GM21381 (cell line): ENCODE data around the gene CDH4.

ENCODE experiments used
- ATAC-seq: cut with Tn5 transposase; IDR thresholded peaks from one replicate; pipeline ENCODE4 v1.9.1; 2021; ENCODE audit warnings: mild to moderate bottlenecking, moderate library complexity; ENCODE audit not compliant: unreplicated experiment

CDH4 gene

GRCh38 chr20:61524951-61525666 lies 273.0 kb downstream of the CDH4 start:
- ATAC-seq, result no peak

GRCh38 chr20:61525781-61526431 lies 273.8 kb downstream of the CDH4 start:
- ATAC-seq, result no peak

GRCh38 chr20:61526907-61527306 lies 274.8 kb downstream of the CDH4 start:
- ATAC-seq, result no peak

DNA sequence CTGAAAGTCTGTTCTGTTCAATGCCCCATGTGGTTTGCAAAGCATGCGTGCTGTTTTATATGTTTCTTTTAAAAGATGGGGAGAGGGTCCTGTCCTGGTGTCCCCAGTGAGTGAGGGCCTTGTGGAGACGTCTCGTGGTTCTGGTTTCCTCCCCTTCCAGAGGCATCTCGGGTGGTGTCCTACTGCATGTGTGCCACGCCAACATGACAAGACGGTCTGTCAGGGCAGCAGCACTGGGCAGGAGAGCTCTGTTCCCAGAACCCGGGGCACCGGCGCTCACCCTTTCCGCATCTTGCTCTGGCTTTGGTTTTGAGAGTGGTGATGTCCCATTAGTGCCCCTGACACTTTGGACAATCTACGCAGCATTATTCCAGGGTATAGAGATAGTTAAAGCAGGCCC lies 275.6 kb downstream of the CDH4 start:
- ATAC-seq, result no peak

- ATAC-seq, result no peak
These were observed 276.5 kb downstream of the CDH4 start for GRCh38 chr20:61528591-61528990.

- ATAC-seq, result no peak
These were observed 277.3 kb downstream of the CDH4 start for GRCh38 chr20:61529354-61529753.

GRCh38 chr20:61531553-61532345 lies 279.7 kb downstream of the CDH4 start:
- no peak for ATAC-seq

DNA sequence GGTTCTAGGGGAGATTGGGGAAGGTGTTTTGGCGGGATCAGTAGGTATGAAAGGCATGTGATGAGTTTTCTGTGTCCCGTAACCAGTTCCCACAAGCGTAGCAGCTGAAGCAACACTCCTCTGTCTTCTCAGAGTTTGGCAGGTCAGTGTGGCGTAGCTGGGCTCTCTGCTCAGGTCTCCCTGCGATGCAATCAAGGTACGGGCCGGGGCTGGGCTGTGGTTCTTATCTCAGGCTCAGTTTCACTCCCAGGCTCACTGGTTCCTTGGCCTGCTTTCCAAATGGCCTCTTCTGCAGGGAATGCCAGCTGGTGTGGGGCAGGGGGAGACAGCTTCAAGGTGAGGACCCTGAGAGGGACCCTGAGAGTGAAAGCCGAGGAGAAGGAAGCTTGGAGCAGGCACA lies 280.7 kb downstream of the CDH4 start:
- ATAC-seq, result no peak

- ATAC-seq, result no peak
These were observed 281.2 kb downstream of the CDH4 start for GRCh38 chr20:61533231-61533631.

- no peak for ATAC-seq
These were observed 282.3 kb downstream of the CDH4 start for GRCh38 chr20:61534346-61534745.

DNA sequence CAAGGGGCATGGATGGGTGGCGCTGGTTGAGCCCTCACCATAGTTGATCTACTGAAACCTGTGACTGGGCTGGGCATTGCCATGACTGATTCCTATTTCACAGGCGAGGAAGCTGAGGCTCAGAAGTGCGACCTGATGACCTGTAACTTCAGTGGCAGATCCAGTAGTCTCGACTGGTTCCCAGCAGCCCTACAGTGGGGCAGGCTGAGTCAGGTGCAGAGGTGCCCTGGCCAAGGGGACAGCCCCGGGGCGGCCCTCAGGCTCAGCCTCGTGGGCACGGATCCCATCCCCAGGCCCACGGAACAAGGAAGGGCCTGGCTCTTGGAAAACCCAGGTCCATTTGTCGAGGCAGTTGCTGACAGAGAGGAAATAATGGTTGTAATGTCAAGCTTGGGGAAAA lies 283.0 kb downstream of the CDH4 start:
- no peak for ATAC-seq

DNA sequence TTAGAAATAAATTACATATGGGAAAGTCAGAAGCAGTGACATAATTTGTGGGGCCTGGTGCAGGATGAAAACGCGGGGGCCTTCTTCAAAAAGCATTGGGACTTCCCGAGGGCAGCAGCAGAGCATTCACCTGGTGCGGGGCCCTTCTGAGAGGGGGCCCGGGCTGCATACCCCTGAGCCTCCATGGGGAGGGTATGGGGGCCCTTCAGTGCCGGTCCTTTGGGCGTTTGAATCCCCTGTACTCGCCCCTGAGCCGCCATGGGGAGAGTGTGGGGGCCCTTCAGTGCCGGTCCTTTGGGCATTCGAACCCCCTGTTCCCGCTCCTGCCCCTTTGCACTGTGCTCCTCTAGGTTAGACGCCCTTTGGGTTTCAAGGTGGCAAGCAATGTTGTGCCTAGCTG lies 283.5 kb downstream of the CDH4 start:
- no peak for ATAC-seq

GRCh38 chr20:61535956-61536355 lies 283.9 kb downstream of the CDH4 start:
- ATAC-seq, result no peak

- no peak for ATAC-seq
These were observed 284.6 kb downstream of the CDH4 start for GRCh38 chr20:61536671-61537070.

- no peak for ATAC-seq
These were observed 285.4 kb downstream of the CDH4 start for GRCh38 chr20:61537239-61538182.

DNA sequence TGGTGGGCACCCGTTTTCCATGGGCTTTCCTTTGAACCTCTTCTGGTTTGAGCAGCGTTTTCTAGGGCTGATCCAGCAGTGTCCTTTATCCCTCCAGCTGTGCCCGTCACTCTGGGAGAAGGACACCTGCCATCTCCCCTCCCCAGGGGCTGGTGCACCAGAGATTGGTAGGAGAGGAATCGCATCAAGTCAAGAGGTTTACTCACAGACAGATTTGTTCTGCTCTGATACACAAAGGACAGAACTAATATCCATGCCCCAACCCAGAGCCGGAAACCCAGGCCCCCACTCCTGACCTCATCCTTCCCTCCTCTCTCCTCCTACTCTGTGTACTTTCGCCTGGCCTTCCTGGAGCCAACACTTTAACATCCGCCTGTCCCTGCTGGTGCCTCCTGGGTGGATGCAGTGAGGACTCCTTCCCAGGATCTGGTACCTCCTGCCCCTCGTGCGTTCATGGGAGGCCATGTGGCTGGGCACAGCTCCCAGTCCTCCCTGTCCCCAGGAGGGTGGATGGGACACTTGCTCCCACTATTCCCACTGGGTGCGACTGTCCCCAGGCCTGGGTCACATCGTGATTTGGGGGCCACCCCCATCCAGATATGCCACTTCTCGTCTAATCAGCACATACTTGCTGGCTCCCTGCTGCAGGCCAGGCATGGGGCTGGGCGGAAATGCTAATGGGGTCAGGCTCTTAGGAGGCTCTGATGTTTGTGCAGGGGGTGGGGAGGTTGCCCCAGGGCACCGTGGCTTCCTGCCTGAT lies 286.3 kb downstream of the CDH4 start:
- ATAC-seq, result no peak

DNA sequence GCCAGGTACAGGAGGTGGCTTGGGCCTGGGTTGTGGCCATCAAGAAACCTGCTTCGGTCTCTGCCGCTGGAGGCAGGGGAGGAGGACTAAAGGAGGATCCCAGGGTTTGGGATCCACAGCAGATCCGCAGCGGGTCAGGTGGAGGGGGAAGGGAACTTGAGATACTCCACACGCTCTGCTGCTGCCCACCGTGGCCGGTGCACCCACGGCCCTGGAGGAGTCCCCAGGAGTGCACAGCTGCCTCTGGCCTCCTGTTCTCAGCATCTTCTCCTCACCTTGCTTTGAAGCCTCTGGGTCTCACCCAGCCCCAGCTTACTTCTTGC lies 286.8 kb downstream of the CDH4 start:
- no peak for ATAC-seq

- no peak for ATAC-seq
These were observed 287.8 kb downstream of the CDH4 start for GRCh38 chr20:61539706-61540360.

DNA sequence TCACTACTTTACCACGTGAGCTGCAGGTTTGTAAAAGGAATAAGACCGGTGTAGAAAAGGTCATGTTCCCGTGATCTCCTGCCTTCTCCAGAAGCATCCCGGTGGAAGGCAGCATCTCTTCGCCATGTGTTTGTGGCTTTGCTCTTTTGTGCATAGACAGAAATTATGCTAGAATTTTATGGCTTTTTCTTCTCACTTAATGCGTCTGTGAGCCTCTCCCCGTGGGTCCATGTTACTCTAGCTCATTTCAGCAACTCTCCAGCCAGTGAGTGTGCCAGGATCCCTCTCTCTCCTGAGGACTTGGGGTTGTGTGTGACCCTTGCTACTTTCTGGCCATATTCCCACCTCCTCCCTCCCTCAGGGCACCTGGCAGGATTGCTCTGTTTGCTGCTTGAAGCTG lies 289.5 kb downstream of the CDH4 start:
- ATAC-seq, result no peak

- no peak for ATAC-seq
These were observed 291.0 kb downstream of the CDH4 start for GRCh38 chr20:61543086-61543485.
